Astrocyte (in vitro differentiated cells and primary cell): Measurements from ENCODE around the gene PPP1R36. TPM values are rescaled to one million over a fixed set of nuclear protein-coding genes. Genes with fewer than 3 reads are reported as not detected.
A peak's percentile ranks its signal among the peaks of the same experiment; 100 is the strongest.

Experiments used
- DNase-seq: peaks from one replicate; pipeline ENCODE4 v3.0.0-alpha.2; 2010; ENCODE audit warnings: low read depth
- FAIRE-seq: peaks from 2 replicates; lab custom pipeline; 2011; peaks lifted over from hg19 to GRCh38; lab: Jason Lieb, UNC
- H2AFZ ChIP-seq: 2 replicates; pipeline ENCODE4 v1.6.0; 2012; ENCODE audit warnings: low read depth, low read length, inconsistent platforms
- H3K27ac ChIP-seq: 2 replicates; pipeline ENCODE4 v1.5.1; 2011; ENCODE audit warnings: low read depth, low read length, inconsistent platforms
- H3K27me3 ChIP-seq: 2 replicates; pipeline ENCODE4 v1.6.0; 2011; ENCODE audit warnings: low read length, inconsistent platforms; ENCODE audit not compliant: insufficient read depth
- H3K36me3 ChIP-seq: 2 replicates; pipeline ENCODE4 v1.5.1; 2011; ENCODE audit warnings: low read length, inconsistent platforms; ENCODE audit not compliant: insufficient read depth
- H3K4me1 ChIP-seq: 2 replicates; pipeline ENCODE4 v1.5.1; 2011; ENCODE audit warnings: low read length, inconsistent platforms; ENCODE audit not compliant: insufficient read depth
- H3K4me2 ChIP-seq: 2 replicates; pipeline ENCODE4 v1.6.0; 2012; ENCODE audit warnings: low read length, inconsistent platforms
- H3K4me3 ChIP-seq: 2 replicates; pipeline ENCODE4 v1.5.1; 2011; ENCODE audit warnings: low read depth, mild to moderate bottlenecking, low read length, inconsistent platforms; ENCODE audit not compliant: insufficient read depth
- H3K79me2 ChIP-seq: 2 replicates; pipeline ENCODE4 v1.6.0; 2012; ENCODE audit warnings: mild to moderate bottlenecking, low read length, inconsistent platforms; ENCODE audit not compliant: insufficient read depth
- H3K9ac ChIP-seq: 2 replicates; pipeline ENCODE4 v1.6.0; 2012; ENCODE audit warnings: mild to moderate bottlenecking, low read length, inconsistent platforms
- H3K9me3 ChIP-seq: 2 replicates; pipeline ENCODE4 v1.5.1; 2012; ENCODE audit warnings: low read depth, mild to moderate bottlenecking, low read length, inconsistent platforms; ENCODE audit not compliant: insufficient read depth
- H4K20me1 ChIP-seq: 2 replicates; pipeline ENCODE4 v1.6.0; 2012; ENCODE audit warnings: low read length, inconsistent platforms; ENCODE audit not compliant: insufficient read depth
- H3K27ac Mint-ChIP-seq: one replicate; pipeline ENCODE4 v1.8.0; 2021; ENCODE audit warnings: mild to moderate bottlenecking, mixed read lengths; ENCODE audit not compliant: unreplicated experiment
- H3K27me3 Mint-ChIP-seq: one replicate; pipeline ENCODE4 v1.8.0; 2021; ENCODE audit warnings: low read depth, mixed read lengths; ENCODE audit not compliant: unreplicated experiment
- H3K36me3 Mint-ChIP-seq: one replicate; pipeline ENCODE4 v1.8.0; 2021; ENCODE audit warnings: low read depth, mixed read lengths; ENCODE audit not compliant: unreplicated experiment
- H3K4me1 Mint-ChIP-seq: one replicate; pipeline ENCODE4 v1.8.0; 2021; ENCODE audit warnings: low read depth, mixed read lengths; ENCODE audit not compliant: unreplicated experiment
- H3K4me3 Mint-ChIP-seq: one replicate; pipeline ENCODE4 v1.8.0; 2021; ENCODE audit warnings: mild to moderate bottlenecking, moderate library complexity, mixed read lengths; ENCODE audit not compliant: unreplicated experiment
- H3K9me3 Mint-ChIP-seq: one replicate; pipeline ENCODE4 v1.8.0; 2021; ENCODE audit warnings: mild to moderate bottlenecking, mixed read lengths; ENCODE audit not compliant: unreplicated experiment
- EZH2 ChIP-seq: IDR thresholded peaks from 2 replicates; pipeline ENCODE4 v1.6.1; 2012; ENCODE audit warnings: mild to moderate bottlenecking, low read length, inconsistent platforms; ENCODE audit not compliant: insufficient read depth
- total RNA-seq: library from RNA; stranded (reverse); gene quantifications from 2 replicates; pipeline ENCODE4 v1.2.1, GENCODE V29; 2021
- TF ChIP-seq, protein P1 (sequence below): IDR thresholded peaks from 2 replicates; pipeline ENCODE4 v1.5.1; 2011; ENCODE audit warnings: low read depth, mild to moderate bottlenecking, inconsistent platforms, low read length, moderate library complexity; ENCODE audit not compliant: insufficient read depth

The PPP1R36 gene
- total RNA-seq, 1 donor from 2014 or later = 0.91 TPM

DNA sequence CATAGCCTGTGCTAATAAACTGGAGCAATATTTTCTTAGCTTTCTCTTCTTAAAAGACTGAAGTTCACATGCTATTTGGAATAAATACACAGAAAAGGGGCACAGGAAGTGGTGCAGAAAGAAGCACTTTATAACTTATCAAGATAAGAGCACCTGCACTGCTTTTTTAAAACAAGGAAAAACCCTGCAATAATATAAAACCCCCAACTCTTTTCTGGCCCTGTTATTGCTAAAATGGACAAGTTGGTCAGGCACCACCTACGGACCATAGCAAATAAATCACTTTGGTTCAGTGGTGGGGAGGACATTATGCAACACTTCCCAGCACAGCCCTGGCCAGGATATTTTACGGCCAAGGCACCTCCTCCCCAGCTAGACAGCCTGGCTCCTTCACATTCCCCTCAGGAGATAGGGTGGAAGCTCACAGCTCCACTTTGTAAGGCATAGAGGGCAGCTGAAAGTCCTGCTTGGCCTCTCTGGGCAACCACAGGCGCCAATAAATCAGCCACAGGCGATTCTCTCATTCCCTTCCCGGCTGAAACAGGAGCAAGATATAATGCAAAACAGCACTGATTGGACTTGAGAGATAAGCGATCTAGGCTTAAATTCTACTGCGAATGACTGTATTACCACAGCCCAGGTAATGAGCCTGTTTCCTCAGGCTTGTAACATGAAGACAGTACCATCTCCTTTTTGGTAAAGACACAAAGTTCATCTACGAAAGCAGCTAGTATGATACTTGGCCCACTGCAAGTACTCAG is 48.2 kb upstream of the PPP1R36 start:
- peak overlapping the region; percentile 21 for H3K9ac ChIP-seq
- Mint-ChIP-seq H3K4me3 (peak overlapping the region; percentile 89), H3K4me1 (peaks cover 20% of the 10 kb centered on the region), H3K36me3 (no peaks in the 10 kb centered on the region), H3K27me3 (no peaks in the 10 kb centered on the region), H3K27ac (peak overlapping the region; percentile 20), H3K9me3 (no peaks in the 10 kb centered on the region)
- H3K27ac ChIP-seq = no peak overlapping the region
- no peak overlapping the region for H3K4me3 ChIP-seq
- peak overlapping the region; percentile 93 for H3K4me2 ChIP-seq
- H3K79me2 ChIP-seq = peaks cover 64% of the 10 kb centered on the region
- H2AFZ ChIP-seq = no peak overlapping the region
- TF ChIP-seq, protein P1, sequence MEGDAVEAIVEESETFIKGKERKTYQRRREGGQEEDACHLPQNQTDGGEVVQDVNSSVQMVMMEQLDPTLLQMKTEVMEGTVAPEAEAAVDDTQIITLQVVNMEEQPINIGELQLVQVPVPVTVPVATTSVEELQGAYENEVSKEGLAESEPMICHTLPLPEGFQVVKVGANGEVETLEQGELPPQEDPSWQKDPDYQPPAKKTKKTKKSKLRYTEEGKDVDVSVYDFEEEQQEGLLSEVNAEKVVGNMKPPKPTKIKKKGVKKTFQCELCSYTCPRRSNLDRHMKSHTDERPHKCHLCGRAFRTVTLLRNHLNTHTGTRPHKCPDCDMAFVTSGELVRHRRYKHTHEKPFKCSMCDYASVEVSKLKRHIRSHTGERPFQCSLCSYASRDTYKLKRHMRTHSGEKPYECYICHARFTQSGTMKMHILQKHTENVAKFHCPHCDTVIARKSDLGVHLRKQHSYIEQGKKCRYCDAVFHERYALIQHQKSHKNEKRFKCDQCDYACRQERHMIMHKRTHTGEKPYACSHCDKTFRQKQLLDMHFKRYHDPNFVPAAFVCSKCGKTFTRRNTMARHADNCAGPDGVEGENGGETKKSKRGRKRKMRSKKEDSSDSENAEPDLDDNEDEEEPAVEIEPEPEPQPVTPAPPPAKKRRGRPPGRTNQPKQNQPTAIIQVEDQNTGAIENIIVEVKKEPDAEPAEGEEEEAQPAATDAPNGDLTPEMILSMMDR = no peak
- TF ChIP-seq EZH2 = no peak
- no peaks in the 10 kb centered on the region for H3K9me3 ChIP-seq
- FAIRE-seq (no peak), DNase-seq (peak; percentile 77)
- no peaks in the 10 kb centered on the region for H3K36me3 ChIP-seq
- H3K4me1 ChIP-seq = peaks cover 24% of the 10 kb centered on the region
- H3K27me3 ChIP-seq = no peaks in the 10 kb centered on the region
- peaks cover 15% of the 10 kb centered on the region for H4K20me1 ChIP-seq

DNA sequence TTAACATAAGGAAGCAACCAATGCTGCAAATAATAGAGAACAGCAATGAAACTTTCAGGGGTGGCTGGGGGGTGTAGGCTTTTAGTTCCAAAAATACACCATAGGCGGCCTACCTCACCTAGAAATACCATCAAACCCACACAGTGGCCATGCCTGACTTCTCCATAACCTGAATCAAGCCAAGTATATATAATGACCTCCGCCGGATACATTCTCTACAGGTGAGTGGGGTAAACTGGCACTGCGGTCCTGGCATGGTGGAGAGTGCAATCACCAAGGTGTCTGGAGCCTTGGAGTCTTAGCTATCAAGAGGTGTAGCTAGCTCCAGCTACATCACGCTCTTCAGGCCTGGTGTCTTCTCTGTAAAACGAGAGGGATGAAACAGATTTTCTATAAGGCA is 47.3 kb upstream of the PPP1R36 start:
- FAIRE-seq = no peak
- H3K36me3 ChIP-seq = no peaks in the 10 kb centered on the region
- Mint-ChIP-seq H3K27me3 (no peaks in the 10 kb centered on the region), H3K27ac (peak overlapping the region; percentile 65), H3K9me3 (no peaks in the 10 kb centered on the region), H3K36me3 (peaks cover 3% of the 10 kb centered on the region), H3K4me1 (peaks cover 25% of the 10 kb centered on the region), H3K4me3 (peak overlapping the region; percentile 89)
- DNase-seq = no peak
- H3K27ac ChIP-seq = peak overlapping the region; percentile 97
- peaks cover 33% of the 10 kb centered on the region for H3K4me1 ChIP-seq
- H3K79me2 ChIP-seq = peaks cover 69% of the 10 kb centered on the region
- peaks cover 23% of the 10 kb centered on the region for H4K20me1 ChIP-seq
- no peak overlapping the region for H2AFZ ChIP-seq
- peak overlapping the region; percentile 93 for H3K4me2 ChIP-seq
- TF ChIP-seq EZH2 = no peak
- TF ChIP-seq, protein P1 = no peak
- peak overlapping the region; percentile 87 for H3K4me3 ChIP-seq
- H3K9ac ChIP-seq = peak overlapping the region; percentile 99
- H3K27me3 ChIP-seq = no peaks in the 10 kb centered on the region
- no peaks in the 10 kb centered on the region for H3K9me3 ChIP-seq
